ENCODE data around the gene CLIP3.

DNA sequence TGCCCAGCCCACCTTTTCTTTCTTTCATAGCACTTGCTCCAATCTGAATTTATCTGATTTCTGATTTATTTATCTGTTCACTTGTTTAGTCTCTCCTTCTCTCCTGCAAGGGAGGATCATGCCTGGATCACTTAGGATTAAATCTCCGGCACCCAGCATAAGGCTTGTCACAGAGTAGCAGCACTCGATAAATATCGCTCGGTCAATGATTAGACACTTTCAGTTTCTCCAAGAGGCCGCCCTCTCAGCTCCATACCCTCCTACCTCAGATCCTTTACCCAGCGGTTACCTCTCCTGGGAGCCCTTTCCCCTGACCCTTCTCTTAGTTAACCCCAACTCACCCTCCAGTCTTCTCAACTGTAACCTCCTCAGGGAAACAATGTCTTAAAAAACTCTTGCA lies 1.4 kb downstream of the CLIP3 start:
- TF ChIP-seq, protein P1, sequence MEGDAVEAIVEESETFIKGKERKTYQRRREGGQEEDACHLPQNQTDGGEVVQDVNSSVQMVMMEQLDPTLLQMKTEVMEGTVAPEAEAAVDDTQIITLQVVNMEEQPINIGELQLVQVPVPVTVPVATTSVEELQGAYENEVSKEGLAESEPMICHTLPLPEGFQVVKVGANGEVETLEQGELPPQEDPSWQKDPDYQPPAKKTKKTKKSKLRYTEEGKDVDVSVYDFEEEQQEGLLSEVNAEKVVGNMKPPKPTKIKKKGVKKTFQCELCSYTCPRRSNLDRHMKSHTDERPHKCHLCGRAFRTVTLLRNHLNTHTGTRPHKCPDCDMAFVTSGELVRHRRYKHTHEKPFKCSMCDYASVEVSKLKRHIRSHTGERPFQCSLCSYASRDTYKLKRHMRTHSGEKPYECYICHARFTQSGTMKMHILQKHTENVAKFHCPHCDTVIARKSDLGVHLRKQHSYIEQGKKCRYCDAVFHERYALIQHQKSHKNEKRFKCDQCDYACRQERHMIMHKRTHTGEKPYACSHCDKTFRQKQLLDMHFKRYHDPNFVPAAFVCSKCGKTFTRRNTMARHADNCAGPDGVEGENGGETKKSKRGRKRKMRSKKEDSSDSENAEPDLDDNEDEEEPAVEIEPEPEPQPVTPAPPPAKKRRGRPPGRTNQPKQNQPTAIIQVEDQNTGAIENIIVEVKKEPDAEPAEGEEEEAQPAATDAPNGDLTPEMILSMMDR (IDR thresholded peaks at IDR 0.05) = no peak
- TF ChIP-seq EZH2phosphoT487 (IDR thresholded peaks at IDR 0.05) = no peak

Measured in neural progenitor cell (in vitro differentiated cells).